Measurements from ENCODE around the gene R3HDM2. TPM values are rescaled to one million over a fixed set of nuclear protein-coding genes. Genes with fewer than 3 reads are reported as not detected.

R3HDM2 gene
- total RNA-seq, 2 experiments from 2014 or later = 59.0 to 61.7 TPM

- Mint-ChIP-seq H3K36me3 (ENCODE audit: low read depth) (no peaks in the 10 kb centered on the region), H3K9me3 (ENCODE audit: insufficient read depth) (no peaks in the 10 kb centered on the region), H3K4me1 (ENCODE audit: low read depth) (no peaks in the 10 kb centered on the region), H3K27ac (no peak overlapping the region), H3K27me3 (ENCODE audit: low read depth) (no peaks in the 10 kb centered on the region), H3K4me3 (no peak overlapping the region)
- ChIA-PET CTCF (interaction anchor here (0.5 to 2.0 kb wide), 3 partner anchors 31 to 145 kb away, joined by 4 to 5 read pairs (median 4); no protein-coding TSS in a partner anchor), POLR2A (interaction anchor here (0.9 kb wide), 1 partner anchor 221 kb away, joined by 3 read pairs; no protein-coding TSS in a partner anchor)
- DNase-seq (no peak), ATAC-seq (no peak)
Observed at GRCh38 chr12:57207731-57208630, 222.9 kb downstream of the R3HDM2 start.

DNA sequence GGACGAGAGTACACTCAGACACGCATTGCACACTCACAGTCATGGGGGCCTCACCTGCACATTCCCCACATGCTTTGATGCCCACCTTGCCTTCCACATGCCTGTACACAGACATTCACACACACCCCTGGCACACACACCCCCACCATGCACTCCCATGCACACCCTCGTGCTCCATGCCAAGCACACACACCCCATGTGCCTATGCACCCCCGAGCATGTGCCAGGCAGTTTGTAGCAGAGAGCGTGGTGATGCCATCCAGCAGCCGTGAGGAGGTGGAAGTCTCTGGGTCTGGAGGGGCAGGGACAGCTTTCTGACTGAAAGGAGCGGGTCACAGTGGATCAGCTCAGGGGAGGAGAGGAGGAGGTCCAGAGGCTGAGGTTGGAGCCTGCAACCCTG lies 224.9 kb downstream of the R3HDM2 start:
- no peak for ATAC-seq
- Mint-ChIP-seq H3K4me1 (ENCODE audit: low read depth) (no peaks in the 10 kb centered on the region), H3K4me3 (no peak overlapping the region), H3K9me3 (ENCODE audit: insufficient read depth) (no peaks in the 10 kb centered on the region), H3K27ac (no peak overlapping the region), H3K36me3 (ENCODE audit: low read depth) (no peaks in the 10 kb centered on the region), H3K27me3 (ENCODE audit: low read depth) (no peaks in the 10 kb centered on the region)
- CTCF ChIA-PET = interaction anchor here (2.0 kb wide), 1 partner anchor 33 kb away, joined by 4 read pairs; no protein-coding TSS in a partner anchor
- DNase-seq = no peak
- POLR2A ChIA-PET = no interaction called here

DNA sequence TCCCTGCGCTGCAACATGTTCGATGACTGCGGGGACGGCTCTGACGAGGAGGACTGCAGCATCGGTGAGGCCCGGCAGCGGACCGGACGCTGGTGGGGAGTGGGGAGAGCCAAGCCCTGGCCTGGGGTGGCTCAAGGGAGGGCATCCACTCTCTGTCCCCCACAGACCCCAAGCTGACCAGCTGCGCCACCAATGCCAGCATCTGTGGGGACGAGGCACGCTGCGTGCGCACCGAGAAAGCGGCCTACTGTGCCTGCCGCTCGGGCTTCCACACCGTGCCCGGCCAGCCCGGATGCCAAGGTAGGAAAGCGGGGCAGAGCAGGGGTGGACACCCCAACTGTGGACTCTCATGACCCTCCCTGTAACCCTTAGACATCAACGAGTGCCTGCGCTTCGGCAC lies 225.7 kb downstream of the R3HDM2 start:
- H3K4me3 Mint-ChIP-seq = no peak overlapping the region
- H3K9me3 Mint-ChIP-seq (ENCODE audit: insufficient read depth) = no peaks in the 10 kb centered on the region
- CTCF ChIA-PET = no interaction called here
- H3K4me1 Mint-ChIP-seq (ENCODE audit: low read depth) = no peaks in the 10 kb centered on the region
- H3K27ac Mint-ChIP-seq = no peak overlapping the region
- ATAC-seq = no peak
- no peak for DNase-seq
- H3K36me3 Mint-ChIP-seq (ENCODE audit: low read depth) = no peaks in the 10 kb centered on the region
- no peaks in the 10 kb centered on the region for H3K27me3 Mint-ChIP-seq (ENCODE audit: low read depth)
- POLR2A ChIA-PET = no interaction called here

DNA sequence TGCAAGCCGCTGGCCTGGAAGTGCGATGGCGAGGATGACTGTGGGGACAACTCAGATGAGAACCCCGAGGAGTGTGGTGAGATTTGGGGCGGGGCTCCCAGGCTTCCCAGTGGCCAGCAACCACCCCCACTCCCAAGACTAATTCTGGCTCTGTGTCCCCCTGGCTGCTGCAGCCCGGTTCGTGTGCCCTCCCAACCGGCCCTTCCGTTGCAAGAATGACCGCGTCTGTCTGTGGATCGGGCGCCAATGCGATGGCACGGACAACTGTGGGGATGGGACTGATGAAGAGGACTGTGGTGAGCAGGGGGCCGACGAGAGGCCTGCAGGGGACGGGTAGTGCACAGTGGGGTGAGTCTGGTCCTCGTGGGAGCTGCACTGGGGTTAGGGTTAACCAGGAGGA lies 226.4 kb downstream of the R3HDM2 start:
- ChIA-PET POLR2A (no interaction called here), CTCF (no interaction called here)
- Mint-ChIP-seq H3K4me3 (no peak overlapping the region), H3K27me3 (ENCODE audit: low read depth) (no peaks in the 10 kb centered on the region), H3K9me3 (ENCODE audit: insufficient read depth) (no peaks in the 10 kb centered on the region), H3K36me3 (ENCODE audit: low read depth) (no peaks in the 10 kb centered on the region), H3K27ac (no peak overlapping the region), H3K4me1 (ENCODE audit: low read depth) (no peaks in the 10 kb centered on the region)
- DNase-seq (no peak), ATAC-seq (no peak)

GRCh38 chr12:57203791-57204190 lies 227.1 kb downstream of the R3HDM2 start:
- Mint-ChIP-seq H3K4me1 (ENCODE audit: low read depth) (no peaks in the 10 kb centered on the region), H3K4me3 (no peak overlapping the region), H3K9me3 (ENCODE audit: insufficient read depth) (no peaks in the 10 kb centered on the region), H3K27me3 (ENCODE audit: low read depth) (no peaks in the 10 kb centered on the region), H3K27ac (no peak overlapping the region), H3K36me3 (ENCODE audit: low read depth) (no peaks in the 10 kb centered on the region)
- CTCF ChIA-PET = no interaction called here
- DNase-seq (no peak), ATAC-seq (no peak)
- POLR2A ChIA-PET = no interaction called here

Other genes with a start within 250 kb of the R3HDM2 start
- gene NXPH4, start 214.2 kb downstream of the R3HDM2 start, total RNA-seq = under 1 TPM; 0.39 to 0.40 TPM
- gene SHMT2, start 201.3 kb downstream of the R3HDM2 start, total RNA-seq = 100 to 1,000 TPM; 194 to 208 TPM
- 1 to 10 TPM; 7.5 to 9.9 TPM for gene STAC3, start 179.9 kb downstream of the R3HDM2 start, total RNA-seq
- gene INHBC, start 3.7 kb upstream of the R3HDM2 start, total RNA-seq = not detected
- not detected for gene INHBE, start 24.3 kb upstream of the R3HDM2 start, total RNA-seq
- gene GLI1, start 28.7 kb upstream of the R3HDM2 start, total RNA-seq = 1 to 10 TPM in 1 of 2 experiments, under 1 TPM in 1; 0.68 to 1.9 TPM
- gene ARHGAP9, start 48.8 kb upstream of the R3HDM2 start, total RNA-seq = 100 to 1,000 TPM; 243 to 248 TPM
- 100 to 1,000 TPM; 275 to 291 TPM for gene MARS1, start 57.0 kb upstream of the R3HDM2 start, total RNA-seq
- gene DDIT3, start 89.5 kb upstream of the R3HDM2 start, total RNA-seq = 10 to 100 TPM; 14.9 to 15.0 TPM
- gene MBD6, start 91.8 kb upstream of the R3HDM2 start, total RNA-seq = 10 to 100 TPM; 68.4 to 71.4 TPM
- 10 to 100 TPM; 89.3 to 96.5 TPM for gene DCTN2, start 116.1 kb upstream of the R3HDM2 start, total RNA-seq
- 1 to 10 TPM in 1 of 2 experiments, under 1 TPM in 1; 0.99 to 1.4 TPM for gene KIF5A, start 119.0 kb upstream of the R3HDM2 start, total RNA-seq
- 10 to 100 TPM; 16.8 to 17.9 TPM for gene PIP4K2C, start 160.1 kb upstream of the R3HDM2 start, total RNA-seq
- gene DTX3, start 173.8 kb upstream of the R3HDM2 start, total RNA-seq = 10 to 100 TPM; 15.4 to 17.8 TPM
- gene ARHGEF25, start 180.4 kb upstream of the R3HDM2 start, total RNA-seq = under 1 TPM; 0.37 TPM
- gene B4GALNT1, start 202.2 kb upstream of the R3HDM2 start, total RNA-seq = under 1 TPM; 0.84 to 0.99 TPM